HG03135 (cell line): Measurements from ENCODE around the gene MMP28.

Source experiments
- ATAC-seq: cut with Tn5 transposase; IDR thresholded peaks from one replicate; pipeline ENCODE4 v1.9.1; 2021; ENCODE audit warnings: mild to moderate bottlenecking, moderate library complexity; ENCODE audit not compliant: unreplicated experiment

The MMP28 gene

GRCh38 chr17:35745749-35746320, 49.6 kb downstream of the MMP28 start:
- ATAC-seq, result no peak

- ATAC-seq, result no peak
Observed at GRCh38 chr17:35745246-35745645, 50.2 kb downstream of the MMP28 start.

GRCh38 chr17:35744830-35745229, 50.6 kb downstream of the MMP28 start:
- ATAC-seq, result no peak

GRCh38 chr17:35743626-35744328, 51.7 kb downstream of the MMP28 start:
- no peak for ATAC-seq

- no peak for ATAC-seq
Observed at GRCh38 chr17:35742896-35743477, 52.5 kb downstream of the MMP28 start.

GRCh38 chr17:35742496-35742895, 52.9 kb downstream of the MMP28 start:
- no peak for ATAC-seq

- ATAC-seq, result no peak
Observed at GRCh38 chr17:35740997-35741931, 54.2 kb downstream of the MMP28 start.

GRCh38 chr17:35740216-35740615, 55.2 kb downstream of the MMP28 start:
- ATAC-seq, result no peak

GRCh38 chr17:35738519-35739133, 56.8 kb downstream of the MMP28 start:
- no peak for ATAC-seq

GRCh38 chr17:35736236-35736635, 59.2 kb downstream of the MMP28 start:
- no peak for ATAC-seq

- no peak for ATAC-seq
Observed at GRCh38 chr17:35735036-35735805, 60.2 kb downstream of the MMP28 start.

- no peak for ATAC-seq
Observed at GRCh38 chr17:35734396-35734795, 61.0 kb downstream of the MMP28 start.

- no peak for ATAC-seq
Observed at GRCh38 chr17:35733366-35733765, 62.1 kb downstream of the MMP28 start.

GRCh38 chr17:35732806-35733136, 62.7 kb downstream of the MMP28 start:
- no peak for ATAC-seq

GRCh38 chr17:35731917-35732805, 63.3 kb downstream of the MMP28 start:
- ATAC-seq, result no peak

- ATAC-seq, result no peak
Observed at GRCh38 chr17:35731239-35731916, 64.1 kb downstream of the MMP28 start, which contains the start of gene RASL10B. Gene RASL10B (plus strand): TSS chr17:35731639. CDS start chr17:35735185, 3,546 bp downstream.

- ATAC-seq, result no peak
Observed at GRCh38 chr17:35730400-35731005, 64.9 kb downstream of the MMP28 start.

GRCh38 chr17:35729405-35729833, 66.0 kb downstream of the MMP28 start:
- no peak for ATAC-seq
